Measurements from ENCODE around the gene LMO2.
"Not testable (repeated sequence)": the region's sequence is repeated elsewhere in the genome, so short reads cannot be mapped to it uniquely, and the experiment has no call there.

Gene LMO2

DNA sequence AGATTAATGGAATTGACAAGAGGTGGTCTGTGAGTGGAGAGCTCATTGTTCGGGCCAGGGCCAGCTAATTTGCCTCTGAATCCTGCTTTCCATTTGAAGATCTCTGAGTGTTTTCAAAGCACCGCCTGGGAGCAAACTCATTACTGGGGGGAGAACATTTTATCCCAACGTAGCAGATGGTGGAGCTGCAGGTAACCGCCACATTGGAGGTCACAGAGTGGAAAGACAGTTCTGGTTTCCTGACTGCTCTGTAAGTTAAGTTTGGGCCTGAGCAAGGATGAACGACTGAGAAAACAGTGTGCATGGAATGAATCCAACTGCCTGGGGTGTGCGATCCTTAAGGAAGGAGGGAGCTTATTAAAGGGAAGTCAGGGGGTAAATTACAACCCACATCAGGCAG, 30.5 kb downstream of the LMO2 start:
- no peak for DNase-seq (ENCODE audit: low read depth)

DNA sequence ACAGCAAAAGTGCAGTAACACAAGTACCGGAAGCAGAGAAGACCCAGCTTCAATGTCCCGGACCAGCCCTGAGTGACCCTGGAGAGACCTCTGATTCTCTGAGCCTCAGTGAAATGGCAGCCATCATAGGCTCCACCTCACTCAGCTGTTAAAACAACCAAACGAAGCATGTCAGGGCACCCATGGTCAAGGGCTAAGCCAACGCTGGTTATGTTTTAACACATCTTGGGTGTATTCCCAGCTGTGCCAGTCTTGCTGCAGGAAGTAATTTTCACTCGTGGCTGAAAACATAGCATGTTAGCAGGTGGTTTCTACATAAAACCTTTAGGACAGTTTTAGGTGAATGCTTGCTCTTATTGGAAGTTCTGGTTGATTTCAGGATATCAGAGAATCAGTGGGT, 30.9 kb downstream of the LMO2 start:
- no peak for DNase-seq (ENCODE audit: low read depth)

DNA sequence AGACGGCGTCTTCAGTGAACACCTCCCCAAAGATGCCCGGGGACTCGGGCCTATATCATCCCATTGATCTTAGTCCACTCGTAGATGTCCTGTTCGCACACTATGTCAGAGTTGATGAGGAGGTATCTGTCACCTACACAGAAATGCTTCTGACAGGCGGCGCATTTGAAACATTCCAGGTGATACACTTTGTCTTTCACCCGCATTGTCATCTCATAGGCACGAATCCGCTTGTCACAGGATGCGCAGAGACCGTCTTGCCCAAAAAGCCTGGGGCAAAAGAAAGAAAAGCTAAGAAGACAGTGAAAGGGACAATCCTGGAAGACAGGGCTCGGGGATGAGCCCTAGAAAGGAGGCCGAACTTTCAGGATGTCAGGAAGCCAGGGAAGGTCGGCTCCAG, 32.6 kb downstream of the LMO2 start:
- DNase-seq (ENCODE audit: low read depth) = no peak

- DNase-seq (ENCODE audit: low read depth) = peak; percentile 57
These were observed 33.9 kb downstream of the LMO2 start for GRCh38 chr11:33857933-33858371.

GRCh38 chr11:33855500-33855899, 36.4 kb downstream of the LMO2 start:
- DNase-seq (ENCODE audit: low read depth) = no peak

GRCh38 chr11:33848717-33849390, 43.0 kb downstream of the LMO2 start:
- no peak for DNase-seq (ENCODE audit: low read depth)

DNA sequence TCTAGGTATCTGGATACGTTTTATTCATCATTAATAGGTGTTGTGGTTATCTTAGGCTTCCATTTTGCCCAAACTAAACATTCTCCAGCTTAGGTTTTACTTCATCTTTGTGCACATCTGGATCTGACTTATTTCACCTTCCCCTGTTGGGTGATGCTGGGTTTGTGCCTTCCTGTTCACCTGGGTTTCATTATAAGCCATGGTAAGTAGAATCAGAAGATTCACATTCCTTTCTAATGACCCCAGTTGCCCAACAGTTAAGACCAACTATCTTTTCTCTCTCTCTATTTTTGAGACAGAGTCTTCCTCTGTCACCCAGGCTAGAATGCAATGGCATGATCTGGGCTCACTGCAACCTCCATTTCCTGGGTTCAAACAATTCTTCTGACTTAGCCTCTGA, 44.6 kb downstream of the LMO2 start:
- no peak for DNase-seq (ENCODE audit: low read depth)

DNA sequence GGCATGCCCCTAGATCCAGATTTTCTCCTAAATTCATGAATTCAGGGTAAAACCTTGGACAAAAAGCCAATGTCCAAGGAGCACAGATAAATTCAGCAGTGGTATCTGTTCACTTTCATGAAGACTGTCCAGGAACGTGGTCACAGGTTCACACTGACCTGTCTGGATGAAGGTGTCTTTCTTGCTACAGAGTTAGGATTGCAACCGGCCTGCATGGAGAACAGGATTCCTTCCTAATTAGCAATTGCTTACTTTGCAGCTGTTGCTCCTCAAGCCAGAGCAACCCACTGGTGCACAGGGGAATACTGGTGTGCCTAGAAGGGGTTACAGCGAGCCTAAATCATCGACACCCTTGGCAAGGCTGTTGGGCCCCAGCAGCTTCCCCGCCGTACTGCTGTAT, 47.6 kb downstream of the LMO2 start:
- DNase-seq (ENCODE audit: low read depth) = no peak

GRCh38 chr11:33843018-33843417, 48.9 kb downstream of the LMO2 start:
- DNase-seq (ENCODE audit: low read depth) = no peak

GRCh38 chr11:33842236-33842915, 49.5 kb downstream of the LMO2 start:
- no peak for DNase-seq (ENCODE audit: low read depth)

- DNase-seq (ENCODE audit: low read depth) = not testable (repeated sequence)
These were observed 53.6 kb downstream of the LMO2 start for GRCh38 chr11:33838234-33838633.

DNA sequence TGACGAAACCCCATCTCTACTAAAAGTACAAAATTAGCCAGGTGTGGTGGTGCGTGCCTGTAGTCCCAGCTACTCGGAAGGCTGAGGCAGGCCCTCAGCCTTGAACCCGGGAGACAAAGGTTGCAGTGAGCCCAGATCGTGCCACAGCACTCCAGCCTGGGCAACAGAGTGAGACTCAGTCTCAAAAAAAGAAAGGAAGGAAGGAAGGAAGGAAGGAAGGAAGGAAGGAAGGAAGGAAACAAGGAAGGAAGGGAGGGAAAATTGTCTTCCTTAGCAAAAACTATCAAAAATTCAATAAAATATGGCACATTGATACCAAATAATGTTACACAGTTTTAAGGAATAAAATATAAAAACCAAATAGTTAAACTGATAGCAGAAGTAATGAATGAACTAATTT, 54.5 kb downstream of the LMO2 start:
- DNase-seq (ENCODE audit: low read depth) = not testable (repeated sequence)

- peak; percentile 86 for DNase-seq (ENCODE audit: low read depth)
These were observed 56.6 kb downstream of the LMO2 start for GRCh38 chr11:33835143-33835878.

- no peak for DNase-seq (ENCODE audit: low read depth)
These were observed 59.2 kb downstream of the LMO2 start for GRCh38 chr11:33832676-33833075.

GRCh38 chr11:33830903-33831648, 60.8 kb downstream of the LMO2 start:
- no peak for DNase-seq (ENCODE audit: low read depth)

DNA sequence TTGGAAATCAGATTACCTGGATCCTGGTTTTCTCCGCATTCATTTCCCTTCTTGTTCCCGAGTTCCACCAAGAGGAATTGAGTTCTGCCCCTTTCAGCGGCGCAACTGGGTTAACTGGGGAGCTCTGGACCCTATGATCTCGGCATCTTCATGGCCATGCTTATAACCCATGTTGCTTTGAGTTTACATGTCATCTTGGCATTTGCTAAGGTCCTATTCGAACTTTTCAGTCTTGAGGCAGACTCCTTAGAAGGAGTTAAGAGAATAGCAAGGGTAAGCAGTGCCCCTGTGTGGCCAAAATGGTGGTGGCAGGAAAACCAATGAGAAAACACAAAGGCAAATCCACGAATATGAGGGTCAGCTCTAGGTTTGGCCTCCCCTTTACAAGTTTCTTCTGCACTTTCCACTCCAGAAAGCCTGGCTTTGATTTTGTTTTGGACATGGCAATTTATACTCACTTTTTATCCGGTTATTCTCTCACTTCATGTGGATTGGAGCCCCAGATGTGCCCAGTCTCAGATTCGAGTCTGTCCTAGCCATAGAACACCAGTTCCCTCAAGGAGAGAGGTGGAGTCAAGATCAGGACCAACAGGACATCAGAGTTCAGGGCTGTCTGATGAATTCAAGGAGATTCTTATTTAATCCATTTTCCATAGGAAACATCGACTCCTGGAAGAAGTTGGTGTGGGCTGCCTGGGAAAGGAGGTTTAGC, 62.3 kb downstream of the LMO2 start:
- peak; percentile 75 for DNase-seq (ENCODE audit: low read depth)

- DNase-seq (ENCODE audit: low read depth) = no peak
These were observed 63.1 kb downstream of the LMO2 start for GRCh38 chr11:33828604-33829429.

DNA sequence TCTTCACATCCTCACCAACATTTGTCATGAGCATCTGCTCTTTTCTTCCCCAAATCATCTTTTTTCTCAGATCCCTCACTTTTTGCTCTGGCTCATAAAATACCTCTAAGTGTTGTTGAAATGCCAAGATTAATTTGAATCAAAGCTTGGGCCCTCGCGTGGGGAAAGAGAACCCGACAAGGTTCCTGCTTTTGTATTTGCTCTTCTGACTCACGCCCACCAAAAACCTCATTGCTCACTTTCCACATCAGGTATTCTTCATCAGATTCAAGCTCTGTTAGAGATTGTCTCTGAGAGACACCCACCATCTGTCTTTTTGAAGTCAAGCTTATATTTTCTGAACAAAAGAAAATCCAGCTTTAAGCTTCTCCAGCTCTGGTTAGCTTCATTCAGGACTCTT, 64.7 kb downstream of the LMO2 start:
- no peak for DNase-seq (ENCODE audit: low read depth)

GRCh38 chr11:33825854-33826560, 65.9 kb downstream of the LMO2 start:
- DNase-seq (ENCODE audit: low read depth) = no peak

DNA sequence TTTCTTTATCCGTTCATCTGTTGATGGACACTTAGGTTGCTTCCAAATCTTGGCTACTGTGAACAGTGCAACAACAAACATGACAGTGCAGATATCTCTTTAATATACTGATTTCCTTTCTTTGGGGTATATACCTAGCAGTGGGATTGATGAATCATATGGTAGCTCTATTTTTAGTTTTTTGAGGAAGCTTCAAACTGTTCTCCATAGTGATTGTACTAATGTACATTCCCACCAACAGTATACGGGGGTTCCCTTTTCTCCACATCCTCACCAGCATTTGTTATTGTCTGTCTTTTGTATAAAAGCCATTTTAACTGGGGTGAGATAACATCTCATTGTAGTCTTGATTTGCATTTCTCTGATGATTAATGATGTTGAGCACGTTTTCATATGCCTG, 68.9 kb downstream of the LMO2 start:
- not testable (repeated sequence) for DNase-seq (ENCODE audit: low read depth)
